CD4-positive, alpha-beta T cell treated with Interleukin-17A for 1 hour (primary cell): ENCODE results near the gene TSPAN17.
"Not testable (repeated sequence)": the region's sequence is repeated elsewhere in the genome, so short reads cannot be mapped to it uniquely, and the experiment has no call there.

Source experiments
- DNase-seq: peaks from one replicate; pipeline ENCODE4 v3.0.0-alpha.2; 2020

TSPAN17 gene

GRCh38 chr5:176647030-176647842 lies at the start of gene TSPAN17:
Gene TSPAN17, plus strand, starts transcription at chr5:176647484. Its CDS starts 132 bp downstream, at chr5:176647616.
- DNase-seq, result peak; percentile 99

GRCh38 chr5:176599749-176600430 lies 47.4 kb upstream of the TSPAN17 start:
- DNase-seq, result not testable (repeated sequence)

GRCh38 chr5:176601901-176602482 lies 45.3 kb upstream of the TSPAN17 start:
- DNase-seq, result no peak

GRCh38 chr5:176603091-176603490 lies 44.2 kb upstream of the TSPAN17 start:
- no peak for DNase-seq

GRCh38 chr5:176606032-176606431 lies 41.3 kb upstream of the TSPAN17 start:
- DNase-seq, result no peak

GRCh38 chr5:176606875-176607274 lies 40.4 kb upstream of the TSPAN17 start:
- DNase-seq, result no peak

- no peak for DNase-seq
These were observed 39.1 kb upstream of the TSPAN17 start for GRCh38 chr5:176608142-176608705.

GRCh38 chr5:176608937-176609723 lies 38.2 kb upstream of the TSPAN17 start:
- no peak for DNase-seq

GRCh38 chr5:176609724-176610434 lies 37.4 kb upstream of the TSPAN17 start, which contains the start of gene GPRIN1:
Gene GPRIN1, minus strand, starts transcription at chr5:176610156. Its CDS starts 10,322 bp downstream, at chr5:176599834.
- DNase-seq, result peak; percentile 49

- no peak for DNase-seq
These were observed 36.9 kb upstream of the TSPAN17 start for GRCh38 chr5:176610435-176610773.

GRCh38 chr5:176611435-176611834 lies 35.8 kb upstream of the TSPAN17 start:
- peak; percentile 57 for DNase-seq

GRCh38 chr5:176612008-176612407 lies 35.3 kb upstream of the TSPAN17 start:
- DNase-seq, result no peak

- DNase-seq, result no peak
These were observed 34.4 kb upstream of the TSPAN17 start for GRCh38 chr5:176612855-176613254.

GRCh38 chr5:176614805-176615478 lies 32.3 kb upstream of the TSPAN17 start:
- no peak for DNase-seq

GRCh38 chr5:176616511-176616910 lies 30.8 kb upstream of the TSPAN17 start:
- DNase-seq, result no peak

- no peak for DNase-seq
These were observed 28.5 kb upstream of the TSPAN17 start for GRCh38 chr5:176618783-176619182.

GRCh38 chr5:176619203-176619568 lies 28.1 kb upstream of the TSPAN17 start:
- DNase-seq, result peak; percentile 84

GRCh38 chr5:176619569-176620332 lies 27.5 kb upstream of the TSPAN17 start:
- DNase-seq, result no peak

- DNase-seq, result peak; percentile 9
These were observed 26.8 kb upstream of the TSPAN17 start for GRCh38 chr5:176620333-176620981.

- DNase-seq, result no peak
These were observed 25.6 kb upstream of the TSPAN17 start for GRCh38 chr5:176621661-176622079.
